ENCODE measurements around the gene LRCH1.

Gene LRCH1

GRCh38 chr13:46682015-46682414 is 129.0 kb downstream of the LRCH1 start:
- TF ChIP-seq CTCF (conservative IDR thresholded peaks at IDR 0.05; ENCODE audit: low read depth, low read length): no peak
- no peak overlapping the region for H3K4me3 ChIP-seq (IDR thresholded peaks at IDR 0.05; ENCODE audit: insufficient read depth, low read depth, low read length)
- H2AFZ ChIP-seq (ENCODE audit: low read depth): no peak overlapping the region
- H3K4me1 ChIP-seq (ENCODE audit: low read depth, poor library complexity, severe bottlenecking): peaks cover 26% of the 10 kb centered on the region
- H3K79me2 ChIP-seq (ENCODE audit: insufficient read depth, low read depth): no peaks in the 10 kb centered on the region
- no peaks in the 10 kb centered on the region for H3K27me3 ChIP-seq (ENCODE audit: insufficient read depth, low read depth)
- H3K9ac ChIP-seq: no peak overlapping the region
- H4K20me1 ChIP-seq (ENCODE audit: insufficient read depth): no peaks in the 10 kb centered on the region
- H3K27ac ChIP-seq: no peak overlapping the region
- H3K36me3 ChIP-seq (ENCODE audit: insufficient read depth): no peaks in the 10 kb centered on the region
- H3K4me2 ChIP-seq: no peak overlapping the region

GRCh38 chr13:46682707-46683106 is 129.7 kb downstream of the LRCH1 start:
- Histone ChIP-seq H3K4me2 (no peak overlapping the region), H3K9ac (no peak overlapping the region), H2AFZ (ENCODE audit: low read depth) (no peak overlapping the region), H3K79me2 (ENCODE audit: insufficient read depth, low read depth) (no peaks in the 10 kb centered on the region), H3K4me1 (ENCODE audit: low read depth, poor library complexity, severe bottlenecking) (peaks cover 33% of the 10 kb centered on the region), H4K20me1 (ENCODE audit: insufficient read depth) (no peaks in the 10 kb centered on the region), H3K27me3 (ENCODE audit: insufficient read depth, low read depth) (no peaks in the 10 kb centered on the region), H3K36me3 (ENCODE audit: insufficient read depth) (no peaks in the 10 kb centered on the region), H3K4me3 (IDR thresholded peaks at IDR 0.05; ENCODE audit: insufficient read depth, low read depth, low read length) (no peak overlapping the region), H3K27ac (no peak overlapping the region)
- no peak for TF ChIP-seq CTCF (conservative IDR thresholded peaks at IDR 0.05; ENCODE audit: low read depth, low read length)

GRCh38 chr13:46683676-46684260 is 130.8 kb downstream of the LRCH1 start:
- no peak for TF ChIP-seq CTCF (conservative IDR thresholded peaks at IDR 0.05; ENCODE audit: low read depth, low read length)
- Histone ChIP-seq H3K79me2 (ENCODE audit: insufficient read depth, low read depth) (no peaks in the 10 kb centered on the region), H3K9ac (no peak overlapping the region), H3K4me1 (ENCODE audit: low read depth, poor library complexity, severe bottlenecking) (peaks cover 30% of the 10 kb centered on the region), H3K4me2 (no peak overlapping the region), H3K4me3 (IDR thresholded peaks at IDR 0.05; ENCODE audit: insufficient read depth, low read depth, low read length) (no peak overlapping the region), H3K36me3 (ENCODE audit: insufficient read depth) (no peaks in the 10 kb centered on the region), H3K27me3 (ENCODE audit: insufficient read depth, low read depth) (no peaks in the 10 kb centered on the region), H4K20me1 (ENCODE audit: insufficient read depth) (no peaks in the 10 kb centered on the region), H2AFZ (ENCODE audit: low read depth) (no peak overlapping the region), H3K27ac (no peak overlapping the region)

GRCh38 chr13:46684287-46685001 is 131.5 kb downstream of the LRCH1 start:
- Histone ChIP-seq H3K4me1 (ENCODE audit: low read depth, poor library complexity, severe bottlenecking) (peaks cover 25% of the 10 kb centered on the region), H2AFZ (ENCODE audit: low read depth) (no peak overlapping the region), H3K79me2 (ENCODE audit: insufficient read depth, low read depth) (no peaks in the 10 kb centered on the region), H3K27me3 (ENCODE audit: insufficient read depth, low read depth) (no peaks in the 10 kb centered on the region), H3K4me3 (IDR thresholded peaks at IDR 0.05; ENCODE audit: insufficient read depth, low read depth, low read length) (no peak overlapping the region), H3K9ac (no peak overlapping the region), H4K20me1 (ENCODE audit: insufficient read depth) (no peaks in the 10 kb centered on the region), H3K27ac (no peak overlapping the region), H3K4me2 (no peak overlapping the region), H3K36me3 (ENCODE audit: insufficient read depth) (no peaks in the 10 kb centered on the region)
- TF ChIP-seq CTCF (conservative IDR thresholded peaks at IDR 0.05; ENCODE audit: low read depth, low read length): no peak

Data from KMS-11 (cell line).